Right atrium auricular region (tissue), 2 donors: ENCODE measurements around the gene FBXO42. TPM values are rescaled to one million over a fixed set of nuclear protein-coding genes. Genes with fewer than 3 reads are reported as not detected.
"Not testable (repeated sequence)": the region's sequence is repeated elsewhere in the genome, so short reads cannot be mapped to it uniquely, and the experiment has no call there.

Source experiments
- DNase-seq: peaks from one replicate; pipeline ENCODE4 v3.0.0-alpha.2; 2019; ENCODE audit warnings: low spot score
- H3K27ac ChIP-seq, 2 donors: fragments of 200-600 bp; sonication (generic); 1 replicate in 1 of 2; 2 replicates in 1 of 2; pipeline ENCODE4 v1.5.1; 2016 to 2019
- H3K27me3 ChIP-seq, 2 donors: fragments of 200-600 bp; sonication (generic); one replicate each; pipeline versions ENCODE4 v1.5.1 to v1.6.0; 2017 to 2019
- H3K36me3 ChIP-seq: fragments of 200-600 bp; sonication (generic); one replicate; pipeline ENCODE4 v1.5.1; 2016
- H3K4me1 ChIP-seq, 2 donors: fragments of 200-600 bp; sonication (generic); one replicate each; pipeline versions ENCODE4 v1.5.1 to v1.6.0; 2017 to 2019
- H3K4me3 ChIP-seq, 2 donors: fragments of 200-600 bp; sonication (generic); 1 replicate in 1 of 2; 2 replicates in 1 of 2; pipeline ENCODE4 v1.5.1; 2017 to 2019; ENCODE audit warnings: mild to moderate bottlenecking in 1 of 2, moderate library complexity in 1 of 2
- H3K9me3 ChIP-seq, 2 donors: fragments of 200-600 bp; sonication (generic); one replicate each; pipeline ENCODE4 v1.5.1; 2019
- total RNA-seq, 2 donors: library from RNA; depleted of rRNA; stranded (reverse); fragments of >200 nt; gene quantifications; one replicate each; pipeline ENCODE4 v1.1.0, GENCODE V29; 2016
- TF ChIP-seq, protein P1 (sequence below), 2 donors: fragments of 200-600 bp; sonication (generic); IDR thresholded peaks; one replicate each; pipeline ENCODE4 v1.5.1; 2019; ENCODE audit warnings: antibody characterized with exemption in 2 of 2

Gene FBXO42
- total RNA-seq, 2 donors from 2014 or later: 11.9 to 16.5 TPM

DNA sequence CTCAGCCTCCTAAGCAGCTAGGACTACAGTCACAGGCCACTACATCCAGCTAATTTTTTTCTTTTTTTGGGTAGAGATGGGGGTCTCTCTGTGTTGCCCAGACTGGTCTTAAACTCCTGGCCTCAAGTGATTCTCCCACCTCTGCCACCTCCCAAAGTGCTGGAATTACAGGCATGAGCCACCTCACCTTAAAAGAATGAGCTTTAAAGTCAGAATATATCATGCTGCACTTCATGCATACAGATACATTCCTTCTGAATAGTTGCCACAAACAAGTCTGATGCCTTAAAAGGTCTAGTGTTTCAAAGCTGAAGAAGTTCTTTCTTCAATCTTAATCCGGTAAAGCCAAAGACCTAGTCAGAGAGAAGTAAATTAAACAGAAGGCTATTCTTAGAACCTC is 91.5 kb downstream of the FBXO42 start:
- no peak for DNase-seq
- Histone ChIP-seq H3K9me3 (no peaks in the 10 kb centered on the region), H3K27ac (no peak overlapping the region), H3K4me1 (peaks cover 0 to 5% of the 10 kb centered on the region in 2 donors), H3K4me3 (no peak overlapping the region), H3K27me3 (no peaks in the 10 kb centered on the region), H3K36me3 (peaks cover under 1% of the 10 kb centered on the region)
- TF ChIP-seq, protein P1, sequence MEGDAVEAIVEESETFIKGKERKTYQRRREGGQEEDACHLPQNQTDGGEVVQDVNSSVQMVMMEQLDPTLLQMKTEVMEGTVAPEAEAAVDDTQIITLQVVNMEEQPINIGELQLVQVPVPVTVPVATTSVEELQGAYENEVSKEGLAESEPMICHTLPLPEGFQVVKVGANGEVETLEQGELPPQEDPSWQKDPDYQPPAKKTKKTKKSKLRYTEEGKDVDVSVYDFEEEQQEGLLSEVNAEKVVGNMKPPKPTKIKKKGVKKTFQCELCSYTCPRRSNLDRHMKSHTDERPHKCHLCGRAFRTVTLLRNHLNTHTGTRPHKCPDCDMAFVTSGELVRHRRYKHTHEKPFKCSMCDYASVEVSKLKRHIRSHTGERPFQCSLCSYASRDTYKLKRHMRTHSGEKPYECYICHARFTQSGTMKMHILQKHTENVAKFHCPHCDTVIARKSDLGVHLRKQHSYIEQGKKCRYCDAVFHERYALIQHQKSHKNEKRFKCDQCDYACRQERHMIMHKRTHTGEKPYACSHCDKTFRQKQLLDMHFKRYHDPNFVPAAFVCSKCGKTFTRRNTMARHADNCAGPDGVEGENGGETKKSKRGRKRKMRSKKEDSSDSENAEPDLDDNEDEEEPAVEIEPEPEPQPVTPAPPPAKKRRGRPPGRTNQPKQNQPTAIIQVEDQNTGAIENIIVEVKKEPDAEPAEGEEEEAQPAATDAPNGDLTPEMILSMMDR (IDR thresholded peaks at IDR 0.05): no peak

DNA sequence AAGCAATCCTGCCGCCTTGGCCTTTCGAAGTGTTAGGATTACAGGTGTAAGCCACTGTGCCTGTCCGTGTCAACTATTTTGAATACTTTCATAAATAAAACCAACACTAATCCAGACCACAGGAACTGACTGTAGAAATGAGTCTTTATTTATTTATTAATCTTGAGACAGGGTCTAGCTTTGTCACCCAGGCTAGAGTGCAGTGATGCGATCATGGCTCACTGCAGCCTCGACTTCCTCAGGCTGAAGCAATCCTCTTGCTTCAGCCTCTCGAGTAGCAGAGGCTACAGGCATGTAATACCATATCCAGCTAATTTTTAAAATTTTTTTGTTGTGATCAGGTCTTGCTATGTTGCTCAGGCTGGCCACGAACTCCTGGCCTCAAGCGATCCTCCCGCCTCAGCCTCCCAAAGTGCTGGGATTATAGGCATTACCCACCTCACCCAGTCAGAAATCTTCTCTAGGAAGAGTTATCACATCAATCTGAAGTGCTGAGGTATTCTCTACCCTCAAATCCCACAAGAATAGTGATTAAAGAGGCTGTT is 93.6 kb downstream of the FBXO42 start:
- Histone ChIP-seq H3K9me3 (no peaks in the 10 kb centered on the region), H3K4me1 (peaks cover 0 to 16% of the 10 kb centered on the region in 2 donors), H3K27ac (no peak overlapping the region), H3K4me3 (no peak overlapping the region), H3K27me3 (no peaks in the 10 kb centered on the region), H3K36me3 (peaks cover 12% of the 10 kb centered on the region)
- TF ChIP-seq, protein P1 (IDR thresholded peaks at IDR 0.05): no peak
- DNase-seq: no peak

DNA sequence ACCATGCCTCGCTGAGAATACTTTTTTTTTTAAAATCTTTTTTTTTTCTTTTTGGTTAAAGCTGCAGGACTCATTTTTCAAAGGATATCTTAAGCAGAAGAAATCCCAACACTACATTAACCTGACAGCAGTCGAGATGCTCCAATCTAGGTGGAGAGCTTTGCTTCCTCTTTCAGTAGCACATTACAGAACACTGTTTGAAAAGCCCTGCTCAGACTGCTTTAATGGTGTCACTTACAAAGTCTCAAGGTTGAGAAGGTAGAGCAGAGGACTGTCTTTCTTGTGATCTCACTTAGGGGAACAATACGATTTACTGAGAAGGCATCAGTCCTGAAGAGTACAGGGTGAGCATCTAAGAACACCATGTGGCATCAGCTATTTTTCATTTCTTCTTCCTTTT is 94.3 kb downstream of the FBXO42 start:
- Histone ChIP-seq H3K9me3 (no peaks in the 10 kb centered on the region), H3K27ac (no peak overlapping the region), H3K4me3 (no peak overlapping the region), H3K27me3 (no peaks in the 10 kb centered on the region), H3K4me1 (peaks cover 0 to 18% of the 10 kb centered on the region in 2 donors), H3K36me3 (peaks cover 12% of the 10 kb centered on the region)
- TF ChIP-seq, protein P1 (IDR thresholded peaks at IDR 0.05): no peak
- no peak for DNase-seq

DNA sequence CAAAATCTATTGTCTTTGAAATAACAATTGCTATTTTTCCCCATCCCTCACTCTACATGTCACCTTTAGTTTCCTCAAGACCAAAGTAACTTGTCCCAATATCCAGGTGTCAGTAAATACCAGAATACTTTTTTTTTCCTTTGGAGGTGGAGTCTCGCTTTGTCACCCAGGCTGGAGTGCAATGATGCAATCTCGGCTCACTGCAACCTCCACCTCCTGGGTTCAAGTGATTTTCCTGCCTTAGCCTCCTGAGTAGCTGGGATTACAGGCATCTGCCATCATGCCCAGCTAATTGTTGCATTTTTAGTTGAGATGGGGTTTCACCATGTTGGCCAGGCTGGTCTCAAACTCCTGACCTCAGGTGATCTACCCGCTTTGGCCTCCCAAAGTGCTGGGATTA is 94.7 kb downstream of the FBXO42 start:
- not testable (repeated sequence) for H3K9me3 ChIP-seq, H3K27ac ChIP-seq, DNase-seq, H3K27me3 ChIP-seq, H3K4me3 ChIP-seq
- Histone ChIP-seq H3K36me3 (peaks cover 16% of the 10 kb centered on the region), H3K4me1 (peaks cover 0 to 18% of the 10 kb centered on the region in 2 donors)

DNA sequence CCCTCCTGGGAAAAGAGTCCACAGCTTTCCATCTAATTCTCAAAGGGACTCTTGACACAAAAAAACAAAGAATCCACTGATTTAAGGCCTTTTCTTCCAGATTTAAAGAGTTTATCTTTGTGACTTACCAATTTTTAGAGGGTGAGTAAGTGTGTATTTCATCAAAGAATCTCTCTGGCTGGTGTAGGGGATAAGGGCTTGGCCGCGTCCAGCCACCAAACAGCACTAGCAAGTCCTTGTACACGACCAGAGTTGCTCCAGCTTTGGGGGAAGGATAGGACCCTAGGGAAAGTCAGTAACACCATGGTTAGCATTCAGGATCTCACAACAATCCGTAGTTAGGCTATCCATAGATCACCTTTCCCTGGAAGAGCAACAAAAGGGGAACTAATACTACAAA is 95.8 kb downstream of the FBXO42 start:
- H3K27ac ChIP-seq: no peak overlapping the region
- peaks cover 25% of the 10 kb centered on the region for H3K36me3 ChIP-seq
- DNase-seq: no peak
- H3K27me3 ChIP-seq: no peaks in the 10 kb centered on the region
- peaks cover 0 to 18% of the 10 kb centered on the region in 2 donors for H3K4me1 ChIP-seq
- TF ChIP-seq, protein P1 (IDR thresholded peaks at IDR 0.05): no peak
- H3K4me3 ChIP-seq: no peak overlapping the region
- no peaks in the 10 kb centered on the region for H3K9me3 ChIP-seq

DNA sequence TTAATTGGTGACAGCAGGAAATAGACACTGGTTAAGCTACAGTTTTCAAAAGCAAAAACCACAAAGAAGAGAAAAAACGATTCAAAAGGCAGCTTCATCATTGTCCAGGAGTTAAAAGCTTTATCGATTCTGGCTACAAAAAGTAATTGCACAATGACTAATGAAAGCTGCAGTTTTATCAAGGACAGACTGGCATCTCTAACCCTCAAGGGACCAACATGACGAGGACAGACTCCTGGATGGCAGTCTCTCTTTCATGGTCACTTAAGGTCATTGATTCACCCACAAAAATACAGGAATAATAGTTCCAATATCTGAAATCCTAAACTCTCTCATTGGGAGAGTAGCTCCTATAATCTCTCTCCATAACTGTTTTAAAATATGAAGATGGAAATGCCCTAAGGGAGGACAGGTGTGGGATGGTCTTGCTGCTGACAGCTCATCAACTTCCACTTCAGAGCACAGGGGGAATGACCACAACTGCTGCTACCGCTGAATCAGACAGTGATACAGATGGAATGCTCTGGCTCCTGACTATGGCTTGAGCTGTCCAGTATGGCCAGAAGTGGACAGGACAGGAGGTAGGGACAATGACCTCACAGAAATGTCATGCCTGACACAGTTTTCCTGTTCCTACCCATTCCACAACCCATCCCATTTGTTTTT is 97.9 kb downstream of the FBXO42 start:
- no peak for DNase-seq
- Histone ChIP-seq H3K27me3 (no peaks in the 10 kb centered on the region), H3K4me1 (peaks cover 0 to 38% of the 10 kb centered on the region in 2 donors), H3K27ac (peak overlapping the region; percentile 64 to 77), H3K36me3 (peaks cover 34% of the 10 kb centered on the region), H3K4me3 (no peak overlapping the region), H3K9me3 (no peaks in the 10 kb centered on the region)
- TF ChIP-seq, protein P1 (IDR thresholded peaks at IDR 0.05): no peak
